Fibroblast of villous mesenchyme (primary cell): ENCODE measurements around the gene EVC. TPM values are rescaled to one million over a fixed set of nuclear protein-coding genes. Genes with fewer than 3 reads are reported as not detected.

Source experiments
- DNase-seq: peaks from one replicate; pipeline ENCODE4 v3.0.0-alpha.2; 2010; ENCODE audit warnings: low read depth
- H3K4me3 ChIP-seq: 2 replicates; pipeline ENCODE4 v1.5.1; 2011; ENCODE audit warnings: low read depth, mild to moderate bottlenecking, low read length
- CTCF ChIP-seq: IDR thresholded peaks from 2 replicates; pipeline ENCODE4 v1.5.1; 2012; ENCODE audit warnings: low read depth, mild to moderate bottlenecking, low read length; ENCODE audit not compliant: insufficient read depth
- total RNA-seq: library from RNA; depleted of rRNA; stranded (reverse); fragments of >200 nt; gene quantifications from 2 replicates; pipeline ENCODE4 v1.2.3, GENCODE V29; 2012

EVC gene
- total RNA-seq, 1 donor, result 35.0 TPM

- no peak for DNase-seq
- no peak overlapping the region for H3K4me3 ChIP-seq
- no peak for TF ChIP-seq CTCF
Observed at GRCh38 chr4:5700459-5700858, 10.5 kb upstream of the EVC start.

- no peak for TF ChIP-seq CTCF
- DNase-seq, result no peak
- H3K4me3 ChIP-seq, result no peak overlapping the region
Observed at GRCh38 chr4:5701971-5702370, 9.0 kb upstream of the EVC start.

DNA sequence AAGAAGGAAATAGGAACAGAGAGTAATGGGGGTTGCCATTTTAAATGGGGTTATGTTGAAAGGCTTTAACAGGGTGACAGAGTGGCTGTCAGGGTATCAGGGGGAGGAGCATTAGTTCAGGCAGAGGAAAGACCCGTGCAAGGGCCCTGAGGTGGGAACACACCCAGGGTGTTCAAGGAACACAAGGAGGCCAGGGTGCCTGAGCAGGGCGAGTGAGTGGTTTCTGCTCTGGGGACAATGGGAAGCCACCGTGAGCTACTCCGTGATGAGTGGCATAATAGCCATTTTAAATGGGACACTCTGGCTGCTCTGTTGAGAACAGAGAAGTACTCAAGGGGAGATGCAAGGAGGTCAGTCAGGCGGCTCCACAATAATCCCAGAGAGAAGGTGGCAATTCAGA, 7.2 kb upstream of the EVC start:
- no peak overlapping the region for H3K4me3 ChIP-seq
- TF ChIP-seq CTCF, result no peak
- no peak for DNase-seq

GRCh38 chr4:5704276-5704675, 6.7 kb upstream of the EVC start:
- TF ChIP-seq CTCF, result no peak
- no peak for DNase-seq
- no peak overlapping the region for H3K4me3 ChIP-seq

DNA sequence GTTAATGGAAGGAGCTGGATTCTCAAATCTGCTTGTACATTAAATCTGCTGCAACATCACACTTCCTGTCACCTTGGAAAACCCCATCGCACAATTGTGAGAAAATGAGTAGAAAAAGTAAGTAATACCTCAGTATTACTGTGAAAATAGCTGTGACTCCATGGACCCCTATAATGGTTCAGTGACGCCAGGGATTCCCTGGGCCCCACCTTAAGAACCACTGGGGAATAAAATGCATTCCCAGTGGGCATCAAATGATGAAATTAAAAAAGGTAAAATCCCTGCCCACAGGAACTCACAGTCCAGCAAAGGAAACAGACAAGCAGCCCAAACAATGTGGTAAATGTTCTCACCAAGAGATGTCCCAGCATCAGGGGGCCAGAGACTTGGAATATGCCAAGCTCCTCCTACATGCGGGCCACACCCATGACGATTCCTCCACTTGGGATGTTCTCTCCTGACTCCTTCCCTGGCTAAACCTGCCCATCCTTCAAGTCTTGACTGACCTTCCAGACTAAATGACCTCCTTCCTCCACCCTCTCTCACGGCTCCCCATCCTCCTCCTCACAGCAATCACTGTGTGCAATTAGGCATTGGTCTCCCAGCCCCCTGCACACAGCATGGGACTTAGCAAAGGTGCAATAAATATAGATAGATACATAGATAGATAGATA, 5.2 kb upstream of the EVC start:
- H3K4me3 ChIP-seq, result no peak overlapping the region
- no peak for TF ChIP-seq CTCF
- DNase-seq, result no peak

GRCh38 chr4:5706486-5707290, 4.3 kb upstream of the EVC start:
- TF ChIP-seq CTCF, result no peak
- DNase-seq, result no peak
- H3K4me3 ChIP-seq, result no peak overlapping the region
